GM23248 (cell line): ENCODE results near the gene CNGA4. TPM values are rescaled to one million over a fixed set of nuclear protein-coding genes. Genes with fewer than 3 reads are reported as not detected.

Experiments
- DNase-seq: peaks from one replicate; pipeline ENCODE4 v3.0.0-alpha.2; 2015
- H2AFZ ChIP-seq: fragments of 200-600 bp; sonication (generic); 2 replicates; pipeline ENCODE4 v1.6.1; 2016; ENCODE audit warnings: antibody characterized with exemption
- H3F3A ChIP-seq: fragments of 200-600 bp; sonication (generic); 2 replicates; pipeline ENCODE4 v1.6.1; 2016; ENCODE audit warnings: mild to moderate bottlenecking, antibody characterized with exemption, mixed run types; ENCODE audit not compliant: insufficient read depth
- H3K27ac ChIP-seq: fragments of 200-600 bp; sonication (generic); 2 replicates; pipeline ENCODE4 v1.5.1; 2016; ENCODE audit warnings: mild to moderate bottlenecking
- H3K27me3 ChIP-seq: fragments of 200-600 bp; sonication (generic); replicated peaks from 2 replicates; pipeline ENCODE4 v1.6.1; 2016; ENCODE audit warnings: mild to moderate bottlenecking; ENCODE audit not compliant: insufficient read depth
- H3K36me3 ChIP-seq: fragments of 200-600 bp; sonication (generic); 2 replicates; pipeline ENCODE4 v1.6.1; 2016; ENCODE audit warnings: low read depth, mild to moderate bottlenecking
- H3K4me1 ChIP-seq: fragments of 200-600 bp; sonication (generic); 2 replicates; pipeline ENCODE4 v1.6.1; 2016; ENCODE audit warnings: mild to moderate bottlenecking; ENCODE audit not compliant: insufficient read depth
- H3K4me2 ChIP-seq: fragments of 200-600 bp; sonication (generic); one replicate; pipeline ENCODE4 v1.6.1; 2016; ENCODE audit warnings: mild to moderate bottlenecking; ENCODE audit not compliant: unreplicated experiment
- H3K4me3 ChIP-seq: fragments of 200-600 bp; sonication (generic); 2 replicates; pipeline ENCODE4 v1.5.1; 2016; ENCODE audit warnings: mild to moderate bottlenecking
- H3K79me2 ChIP-seq: fragments of 200-600 bp; sonication (generic); 2 replicates; pipeline ENCODE4 v1.6.1; 2016; ENCODE audit warnings: mild to moderate bottlenecking; ENCODE audit not compliant: insufficient read depth
- H3K9ac ChIP-seq: fragments of 200-600 bp; sonication (generic); 2 replicates; pipeline ENCODE4 v1.6.1; 2016; ENCODE audit warnings: mild to moderate bottlenecking
- H3K9me2 ChIP-seq: fragments of 200-600 bp; sonication (generic); 2 replicates; pipeline ENCODE4 v1.6.1; 2016; ENCODE audit warnings: mixed run types, mild to moderate bottlenecking, moderate library complexity; ENCODE audit not compliant: insufficient read depth
- H3K9me3 ChIP-seq: fragments of 200-600 bp; sonication (generic); one replicate; pipeline ENCODE4 v1.6.1; 2017; ENCODE audit warnings: low read depth
- H4K20me1 ChIP-seq: fragments of 200-600 bp; sonication (generic); 2 replicates; pipeline ENCODE4 v1.6.0; 2016; ENCODE audit not compliant: insufficient read depth
- EZH2 ChIP-seq: fragments of 200-600 bp; sonication (generic); IDR thresholded peaks from 2 replicates; pipeline ENCODE4 v1.6.1; 2018; ENCODE audit warnings: antibody characterized with exemption, mild to moderate bottlenecking; ENCODE audit not compliant: insufficient read depth, poor library complexity, severe bottlenecking
- EZH2phosphoT487 ChIP-seq: fragments of 200-600 bp; sonication (generic); IDR thresholded peaks from 2 replicates; pipeline ENCODE4 v1.6.1; 2018; ENCODE audit warnings: antibody characterized with exemption, moderate library complexity, mild to moderate bottlenecking, low read depth; ENCODE audit not compliant: insufficient read depth
- whole genome bisulfite sequencing, 2 experiments: methylation state at CpG; one replicate each; pipeline ENCODE4 v1.1.6; 2015 to 2017; ENCODE audit warnings: low lambda C conversion rate in 2 of 2, low coverage in 1 of 2; ENCODE audit errors: missing lambda C conversion rate in 2 of 2; 5-methylcytosine and 5-hydroxymethylcytosine counted together
- in situ Hi-C: fragments of 300-500 bp; cut with MboI; formaldehyde crosslinking; loops from 2 replicates; pipeline ENCODE4 v1.15.0; 2020
- polyA plus RNA-seq: library from polyadenylated mRNA; unstranded; fragments of >200 nt; fragmentation: Nextera tagmentation; extraction: Ambion mirVana; gene quantifications from 2 replicates; pipeline ENCODE4 v1.2.1, GENCODE V29; 2016
- total RNA-seq: library from RNA; depleted of rRNA; stranded (reverse); fragments of >200 nt; shearing (Covaris generic); gene quantifications from 2 replicates; pipeline ENCODE4 v1.2.3, GENCODE V29; 2014; rRNA removed

Gene CNGA4
- total and polyA plus RNA-seq, 2 experiments from 2014 or later = not detected

- Histone ChIP-seq H3K9ac (no peak overlapping the region), H3K4me2 (no peak overlapping the region), H3K4me3 (no peak overlapping the region), H3K36me3 (no peaks in the 10 kb centered on the region), H3K4me1 (peaks cover 8% of the 10 kb centered on the region), H3F3A (peaks cover 14% of the 10 kb centered on the region), H2AFZ (no peak overlapping the region), H3K27me3 (peaks cover 5% of the 10 kb centered on the region), H3K9me2 (no peaks in the 10 kb centered on the region), H4K20me1 (no peaks in the 10 kb centered on the region), H3K79me2 (no peaks in the 10 kb centered on the region), H3K27ac (no peak overlapping the region), H3K9me3 (no peaks in the 10 kb centered on the region)
- TF ChIP-seq EZH2 = no peak
- no peak for TF ChIP-seq EZH2phosphoT487
- in situ Hi-C loops = no loop called here
- WGBS, 2 experiments = 38% methylated on average over 4 of the region's 4 CpGs
- no peak for DNase-seq
Observed at GRCh38 chr11:6283453-6284023, 44.6 kb downstream of the CNGA4 start.

GRCh38 chr11:6284250-6284649, 45.4 kb downstream of the CNGA4 start:
- TF ChIP-seq EZH2 (no peak), EZH2phosphoT487 (no peak)
- H2AFZ ChIP-seq = no peak overlapping the region
- no peak overlapping the region for H3K9ac ChIP-seq
- no peak for DNase-seq
- H3K4me3 ChIP-seq = no peak overlapping the region
- no peaks in the 10 kb centered on the region for H3K9me2 ChIP-seq
- no peaks in the 10 kb centered on the region; the same call in none of the 2 replicates for H3K27me3 ChIP-seq
- no peaks in the 10 kb centered on the region for H4K20me1 ChIP-seq
- no peaks in the 10 kb centered on the region for H3K9me3 ChIP-seq
- in situ Hi-C loops = no loop called here
- no peaks in the 10 kb centered on the region for H3K79me2 ChIP-seq
- peaks cover 11% of the 10 kb centered on the region for H3K4me1 ChIP-seq
- peaks cover 20% of the 10 kb centered on the region for H3F3A ChIP-seq
- no peak overlapping the region for H3K27ac ChIP-seq
- no peak overlapping the region for H3K4me2 ChIP-seq
- H3K36me3 ChIP-seq = no peaks in the 10 kb centered on the region
- 64 to 69% methylated on average over 3 of the region's 3 CpGs for WGBS, 2 experiments

- H3K27me3 ChIP-seq = no peaks in the 10 kb centered on the region; the same call in none of the 2 replicates
- 75 to 90% methylated on average over 4 of the region's 4 CpGs for WGBS, 2 experiments
- in situ Hi-C loops = no loop called here
- H3K27ac ChIP-seq = no peak overlapping the region
- no peak overlapping the region for H2AFZ ChIP-seq
- no peaks in the 10 kb centered on the region for H4K20me1 ChIP-seq
- H3F3A ChIP-seq = peaks cover 20% of the 10 kb centered on the region
- no peaks in the 10 kb centered on the region for H3K36me3 ChIP-seq
- H3K79me2 ChIP-seq = no peaks in the 10 kb centered on the region
- no peak overlapping the region for H3K9ac ChIP-seq
- H3K4me2 ChIP-seq = no peak overlapping the region
- H3K4me3 ChIP-seq = no peak overlapping the region
- peaks cover 11% of the 10 kb centered on the region for H3K4me1 ChIP-seq
- H3K9me3 ChIP-seq = no peaks in the 10 kb centered on the region
- no peaks in the 10 kb centered on the region for H3K9me2 ChIP-seq
- no peak for DNase-seq
- TF ChIP-seq EZH2phosphoT487 (no peak), EZH2 (no peak)
Observed at GRCh38 chr11:6285019-6285418, 46.1 kb downstream of the CNGA4 start.

Other genes starting within 250 kb of the CNGA4 start
- gene OR56A4, start 232.1 kb upstream of the CNGA4 start, total RNA-seq = not detected in 2 replicates
- not detected in 2 replicates for gene OR56A4, start 232.1 kb upstream of the CNGA4 start, polyA plus RNA-seq
- not detected in 2 replicates for gene OR56A1, start 208.3 kb upstream of the CNGA4 start, total RNA-seq
- not detected in 2 replicates for gene OR56A1, start 208.3 kb upstream of the CNGA4 start, polyA plus RNA-seq
- gene OR56B4, start 131.4 kb upstream of the CNGA4 start, total RNA-seq = not detected in 2 replicates
- not detected in 2 replicates for gene OR56B4, start 131.4 kb upstream of the CNGA4 start, polyA plus RNA-seq
- gene OR52B2, start 68.8 kb upstream of the CNGA4 start, total RNA-seq = not detected in 2 replicates
- gene OR52B2, start 68.8 kb upstream of the CNGA4 start, polyA plus RNA-seq = not detected in 2 replicates
- not detected in 2 replicates for gene OR52W1, start 39.9 kb upstream of the CNGA4 start, total RNA-seq
- not detected in 2 replicates for gene OR52W1, start 39.9 kb upstream of the CNGA4 start, polyA plus RNA-seq
- not detected in 2 replicates for gene C11orf42, start 33.5 kb upstream of the CNGA4 start, total RNA-seq
- gene C11orf42, start 33.5 kb upstream of the CNGA4 start, polyA plus RNA-seq = 0.16 TPM in 1 of 2 replicates, not detected in the other
- gene FHIP1B, start 4.5 kb upstream of the CNGA4 start, total RNA-seq = 14.7 and 25.4 TPM in 2 replicates
- 9.2 and 10.9 TPM in 2 replicates for gene FHIP1B, start 4.5 kb upstream of the CNGA4 start, polyA plus RNA-seq
- not detected in 2 replicates for gene CCKBR, start 20.7 kb downstream of the CNGA4 start, total RNA-seq
- not detected in 2 replicates for gene CCKBR, start 20.7 kb downstream of the CNGA4 start, polyA plus RNA-seq
- gene CAVIN3, start 81.4 kb downstream of the CNGA4 start, total RNA-seq = 392 and 456 TPM in 2 replicates
- gene CAVIN3, start 81.4 kb downstream of the CNGA4 start, polyA plus RNA-seq = 290 and 301 TPM in 2 replicates
- gene SMPD1, start 151.4 kb downstream of the CNGA4 start, total RNA-seq = 70.1 and 87.8 TPM in 2 replicates
- 67.9 and 72.3 TPM in 2 replicates for gene SMPD1, start 151.4 kb downstream of the CNGA4 start, polyA plus RNA-seq
- 43.8 and 46.2 TPM in 2 replicates for gene APBB1, start 180.0 kb downstream of the CNGA4 start, total RNA-seq
- gene APBB1, start 180.0 kb downstream of the CNGA4 start, polyA plus RNA-seq = 42.3 and 43.1 TPM in 2 replicates
- 0.22 and 1.1 TPM in 2 replicates for gene HPX, start 201.9 kb downstream of the CNGA4 start, total RNA-seq
- 0.43 and 0.46 TPM in 2 replicates for gene HPX, start 201.9 kb downstream of the CNGA4 start, polyA plus RNA-seq
- 20.5 and 29.9 TPM in 2 replicates for gene TRIM3, start 234.9 kb downstream of the CNGA4 start, total RNA-seq
- gene TRIM3, start 234.9 kb downstream of the CNGA4 start, polyA plus RNA-seq = 15.2 and 17.1 TPM in 2 replicates
- gene ARFIP2, start 242.2 kb downstream of the CNGA4 start, total RNA-seq = 69.5 and 75.0 TPM in 2 replicates
- gene ARFIP2, start 242.2 kb downstream of the CNGA4 start, polyA plus RNA-seq = 56.6 and 57.9 TPM in 2 replicates
- gene TIMM10B, start 242.4 kb downstream of the CNGA4 start, total RNA-seq = 31.7 and 43.8 TPM in 2 replicates
- gene TIMM10B, start 242.4 kb downstream of the CNGA4 start, polyA plus RNA-seq = 35.0 and 35.4 TPM in 2 replicates